Measurements from ENCODE around the gene POU4F1.

Gene POU4F1

DNA sequence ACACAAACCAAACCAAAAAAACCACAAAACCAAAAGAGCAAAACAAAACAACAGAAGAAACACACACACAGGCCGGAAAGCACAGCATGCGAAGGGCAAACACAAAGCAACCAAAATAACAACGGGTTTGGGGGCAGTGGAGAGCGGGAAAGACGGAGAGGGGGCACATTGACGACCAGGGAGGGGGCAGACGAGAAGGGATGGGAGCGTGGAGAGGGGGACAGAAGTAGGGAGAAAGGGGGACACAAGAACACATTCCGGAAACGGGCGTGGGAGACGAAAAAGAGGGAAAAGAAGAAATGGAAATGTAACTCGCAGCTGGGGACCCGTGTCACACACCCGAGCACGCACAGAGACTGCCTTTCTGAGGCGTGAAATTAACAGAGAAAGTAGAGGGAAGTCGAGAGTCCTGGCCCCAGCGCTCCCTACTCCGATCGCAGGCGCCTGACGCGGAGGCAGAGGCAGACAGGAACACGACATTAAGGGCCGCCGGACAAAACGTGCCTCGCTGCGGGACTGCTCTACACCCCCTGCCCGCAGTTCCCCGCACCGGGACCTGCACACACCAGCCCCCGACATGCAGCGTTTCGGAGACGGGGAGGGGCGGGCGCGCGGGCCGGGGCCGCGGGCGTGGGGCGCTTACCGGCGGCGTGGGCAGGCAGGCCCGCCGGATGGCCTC lies 652 bp downstream of the POU4F1 start:
- Histone ChIP-seq H3K36me3 (replicated peaks) (no peaks in the 10 kb centered on the region), H3K4me3 (ENCODE audit: low read depth, low read length) (no peak overlapping the region), H3K27ac (no peak overlapping the region), H3K27me3 (replicated peaks) (peaks cover 93% of the 10 kb centered on the region)
- no peak for TF ChIP-seq CTCF (IDR thresholded peaks at IDR 0.05; ENCODE audit: low read depth, low read length, missing control alignments)
- in situ Hi-C loops (cut with HindIII; ENCODE audit: low pct_ligation_motif_present, low sequenced_read_pairs): no loop called here
- DNase-seq: no peak

GRCh38 chr13:78601874-78602560 lies 1.3 kb downstream of the POU4F1 start:
- H3K27ac ChIP-seq: no peak overlapping the region
- peaks cover 93% of the 10 kb centered on the region for H3K27me3 ChIP-seq (replicated peaks)
- TF ChIP-seq CTCF (IDR thresholded peaks at IDR 0.05; ENCODE audit: low read depth, low read length, missing control alignments): no peak
- H3K4me3 ChIP-seq (ENCODE audit: low read depth, low read length): no peak overlapping the region
- in situ Hi-C loops (cut with HindIII; ENCODE audit: low pct_ligation_motif_present, low sequenced_read_pairs): no loop called here
- no peak for DNase-seq
- H3K36me3 ChIP-seq (replicated peaks): no peaks in the 10 kb centered on the region

GRCh38 chr13:78601124-78601873 lies 2.1 kb downstream of the POU4F1 start:
- in situ Hi-C loops (cut with HindIII; ENCODE audit: low pct_ligation_motif_present, low sequenced_read_pairs): no loop called here
- no peak overlapping the region for H3K4me3 ChIP-seq (ENCODE audit: low read depth, low read length)
- H3K27ac ChIP-seq: no peak overlapping the region
- no peaks in the 10 kb centered on the region for H3K36me3 ChIP-seq (replicated peaks)
- no peak for DNase-seq
- H3K27me3 ChIP-seq (replicated peaks): peaks cover 93% of the 10 kb centered on the region
- no peak for TF ChIP-seq CTCF (IDR thresholded peaks at IDR 0.05; ENCODE audit: low read depth, low read length, missing control alignments)

GRCh38 chr13:78600280-78600883 lies 3.0 kb downstream of the POU4F1 start:
- in situ Hi-C loops (cut with HindIII; ENCODE audit: low pct_ligation_motif_present, low sequenced_read_pairs): no loop called here
- no peaks in the 10 kb centered on the region for H3K36me3 ChIP-seq (replicated peaks)
- DNase-seq: no peak
- H3K4me3 ChIP-seq (ENCODE audit: low read depth, low read length): no peak overlapping the region
- H3K27ac ChIP-seq: no peak overlapping the region
- peaks cover 93% of the 10 kb centered on the region for H3K27me3 ChIP-seq (replicated peaks)
- TF ChIP-seq CTCF (IDR thresholded peaks at IDR 0.05; ENCODE audit: low read depth, low read length, missing control alignments): no peak

DNA sequence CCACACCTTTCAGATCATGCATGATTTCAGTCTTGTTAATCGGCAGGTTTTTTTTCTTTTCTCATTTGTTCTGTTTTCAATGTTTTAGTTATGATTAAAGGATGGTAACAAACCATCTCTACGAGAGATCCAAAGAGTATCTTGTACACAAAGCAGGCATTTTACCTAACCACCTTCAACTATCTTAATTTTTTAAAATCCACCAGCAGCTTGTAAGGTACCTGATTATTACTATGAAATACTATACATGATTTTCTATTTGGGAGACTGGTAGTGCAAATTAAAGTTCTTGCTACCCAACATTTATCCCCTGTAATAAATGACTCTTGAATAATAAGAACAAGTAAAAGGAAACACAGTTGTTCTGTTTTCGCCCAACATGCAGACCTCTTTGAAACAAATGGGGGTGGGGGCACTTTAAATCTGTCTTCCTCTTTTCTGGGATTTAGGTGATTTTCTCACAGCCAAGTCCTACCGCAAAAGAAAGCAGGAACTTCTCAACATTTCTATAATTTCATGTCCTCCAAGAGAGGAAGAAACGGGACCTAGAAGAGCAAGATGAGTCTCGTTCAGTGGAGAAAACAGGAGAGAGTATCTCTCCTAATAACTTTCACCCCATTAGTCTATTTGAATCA lies 3.6 kb downstream of the POU4F1 start:
- H3K27me3 ChIP-seq (replicated peaks): peaks cover 90% of the 10 kb centered on the region
- no peak overlapping the region for H3K4me3 ChIP-seq (ENCODE audit: low read depth, low read length)
- H3K36me3 ChIP-seq (replicated peaks): no peaks in the 10 kb centered on the region
- no peak overlapping the region for H3K27ac ChIP-seq
- no peak for DNase-seq
- no peak for TF ChIP-seq CTCF (IDR thresholded peaks at IDR 0.05; ENCODE audit: low read depth, low read length, missing control alignments)
- in situ Hi-C loops (cut with HindIII; ENCODE audit: low pct_ligation_motif_present, low sequenced_read_pairs): no loop called here
